ENCODE measurements around the gene D2HGDH.

Gene D2HGDH

DNA sequence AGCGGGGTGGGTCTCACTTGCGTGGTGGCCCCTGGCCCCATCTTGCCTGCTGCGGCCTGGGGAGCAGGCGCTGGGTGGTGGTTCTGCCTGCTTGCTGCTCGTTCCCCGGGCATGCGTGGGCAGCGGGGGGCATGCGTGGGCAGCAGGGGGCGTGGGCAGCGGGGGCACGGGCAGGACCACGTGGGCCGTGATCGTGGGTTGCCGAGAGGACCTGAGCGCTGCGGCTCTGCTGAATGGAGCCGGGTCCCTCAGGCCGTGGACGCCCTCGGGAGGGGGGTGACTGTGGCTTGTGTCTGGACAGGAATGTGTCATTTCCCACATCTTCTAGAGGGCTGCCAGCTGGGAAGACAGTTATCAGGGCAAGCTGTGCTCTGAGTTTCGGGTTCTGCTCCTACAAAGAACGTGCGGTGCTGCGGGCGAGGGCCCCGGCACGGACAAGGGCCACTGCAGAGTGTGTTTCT, 33.9 kb downstream of the D2HGDH start:
- no peak overlapping the region for H3K4me3 ChIP-seq (ENCODE audit: low read length)
- TF ChIP-seq, protein P1, sequence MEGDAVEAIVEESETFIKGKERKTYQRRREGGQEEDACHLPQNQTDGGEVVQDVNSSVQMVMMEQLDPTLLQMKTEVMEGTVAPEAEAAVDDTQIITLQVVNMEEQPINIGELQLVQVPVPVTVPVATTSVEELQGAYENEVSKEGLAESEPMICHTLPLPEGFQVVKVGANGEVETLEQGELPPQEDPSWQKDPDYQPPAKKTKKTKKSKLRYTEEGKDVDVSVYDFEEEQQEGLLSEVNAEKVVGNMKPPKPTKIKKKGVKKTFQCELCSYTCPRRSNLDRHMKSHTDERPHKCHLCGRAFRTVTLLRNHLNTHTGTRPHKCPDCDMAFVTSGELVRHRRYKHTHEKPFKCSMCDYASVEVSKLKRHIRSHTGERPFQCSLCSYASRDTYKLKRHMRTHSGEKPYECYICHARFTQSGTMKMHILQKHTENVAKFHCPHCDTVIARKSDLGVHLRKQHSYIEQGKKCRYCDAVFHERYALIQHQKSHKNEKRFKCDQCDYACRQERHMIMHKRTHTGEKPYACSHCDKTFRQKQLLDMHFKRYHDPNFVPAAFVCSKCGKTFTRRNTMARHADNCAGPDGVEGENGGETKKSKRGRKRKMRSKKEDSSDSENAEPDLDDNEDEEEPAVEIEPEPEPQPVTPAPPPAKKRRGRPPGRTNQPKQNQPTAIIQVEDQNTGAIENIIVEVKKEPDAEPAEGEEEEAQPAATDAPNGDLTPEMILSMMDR (IDR thresholded peaks at IDR 0.05; ENCODE audit: insufficient read depth, low read depth, low read length, missing control alignments), result no peak
- no peak for DNase-seq (ENCODE audit: low read depth)

DNA sequence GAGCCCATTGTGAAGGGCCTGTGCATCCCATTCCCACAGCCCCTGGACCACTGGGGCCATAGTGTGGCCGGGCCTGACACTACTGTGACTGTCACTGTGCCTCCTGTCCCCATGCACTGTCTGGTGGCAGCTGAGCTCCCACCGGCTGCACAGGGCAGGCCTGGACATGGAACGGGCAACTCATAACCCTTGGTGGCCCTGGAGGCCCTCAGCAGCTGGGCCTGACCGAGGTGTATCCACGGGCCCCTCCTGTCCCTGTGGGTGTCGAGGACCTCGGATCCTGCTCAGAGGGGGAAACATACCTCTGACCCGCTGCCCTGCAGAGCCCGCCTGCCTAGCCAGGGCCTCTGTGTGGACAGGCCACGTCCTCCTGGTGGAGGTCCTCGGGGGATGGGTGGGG, 34.4 kb downstream of the D2HGDH start:
- DNase-seq (ENCODE audit: low read depth), result no peak
- H3K4me3 ChIP-seq (ENCODE audit: low read length), result no peak overlapping the region
- TF ChIP-seq, protein P1 (IDR thresholded peaks at IDR 0.05; ENCODE audit: insufficient read depth, low read depth, low read length, missing control alignments), result no peak

DNA sequence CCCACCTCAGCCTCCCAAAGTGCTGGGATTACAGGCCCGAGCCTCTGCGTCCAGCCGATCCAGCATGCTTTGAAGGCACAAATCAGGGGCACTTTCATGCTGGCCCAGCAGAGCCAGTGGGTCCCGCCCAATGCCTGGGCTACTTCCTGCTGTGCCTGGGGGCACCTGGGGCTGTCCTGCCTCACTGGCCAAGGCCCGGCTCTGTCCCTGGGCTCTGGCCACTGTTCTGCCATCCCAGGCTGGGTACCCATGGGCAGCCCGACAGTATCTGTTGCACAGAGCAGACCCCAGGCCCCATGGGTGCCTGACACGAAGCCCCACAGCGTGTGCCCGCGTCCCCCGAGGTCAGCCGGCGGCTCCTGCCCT, 35.4 kb downstream of the D2HGDH start:
- no peak for DNase-seq (ENCODE audit: low read depth)

DNA sequence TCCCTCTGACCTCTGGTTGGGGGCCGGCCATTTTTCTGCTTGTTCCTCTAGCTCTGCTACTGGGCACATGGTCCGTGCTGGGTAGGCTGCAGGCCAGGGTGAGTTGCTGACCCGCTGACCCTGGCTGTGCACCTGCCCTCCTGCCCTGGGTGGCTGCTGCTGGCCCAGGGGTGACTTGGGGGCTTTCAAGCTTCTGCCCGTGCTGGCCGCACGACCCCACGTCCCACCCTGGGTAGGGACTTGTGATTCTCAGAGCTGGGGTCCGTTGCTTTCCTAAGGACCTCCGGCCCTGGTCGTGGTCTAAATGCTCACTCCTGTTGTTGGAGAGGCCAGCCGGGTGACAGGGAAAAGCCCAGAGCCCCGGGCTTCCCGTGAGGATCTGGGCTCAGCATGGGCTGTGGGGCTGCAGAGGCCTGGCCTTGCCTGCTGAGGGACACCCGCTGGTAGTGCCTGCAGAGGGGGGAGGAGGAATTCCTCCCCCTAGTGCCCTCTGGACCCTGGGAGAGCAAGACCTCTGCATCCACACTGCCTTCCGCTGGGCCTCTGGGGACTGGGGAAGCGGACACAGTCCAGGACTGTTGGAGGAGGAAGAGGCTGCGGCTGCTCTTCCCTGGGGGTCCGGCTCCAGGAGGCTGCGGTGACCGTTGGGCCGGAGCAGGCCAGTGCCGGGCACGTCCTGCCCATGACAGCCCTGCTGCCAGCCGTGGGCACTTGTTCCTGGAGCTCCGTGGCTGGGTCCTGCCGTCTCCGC, 35.9 kb downstream of the D2HGDH start:
- H3K4me3 ChIP-seq (ENCODE audit: low read length), result no peak overlapping the region
- no peak for DNase-seq (ENCODE audit: low read depth)
- TF ChIP-seq, protein P1 (IDR thresholded peaks at IDR 0.05; ENCODE audit: insufficient read depth, low read depth, low read length, missing control alignments), result no peak

More for the DNA sequence above, 35.4 kb downstream of the D2HGDH start:
- no peak overlapping the region for H3K4me3 ChIP-seq (ENCODE audit: low read length)
- TF ChIP-seq, protein P1 (IDR thresholded peaks at IDR 0.05; ENCODE audit: insufficient read depth, low read depth, low read length, missing control alignments), result no peak

DNA sequence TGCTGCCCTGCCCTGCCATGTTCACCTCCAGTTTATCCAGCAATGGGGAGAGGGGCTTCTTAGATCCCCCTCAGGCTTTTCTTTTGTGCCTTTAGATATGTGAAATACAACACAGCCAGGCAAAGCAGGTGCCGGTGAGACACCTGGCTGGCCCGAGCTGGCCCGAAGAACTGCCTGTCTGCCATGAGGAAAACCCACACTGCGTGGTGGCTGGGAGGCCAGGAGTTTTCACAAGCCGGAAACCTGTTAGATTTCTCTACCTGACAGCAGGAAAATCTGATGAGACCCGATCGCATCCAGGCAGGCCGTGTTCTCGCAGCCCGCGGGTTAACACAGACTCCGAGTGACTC, 36.5 kb downstream of the D2HGDH start:
- TF ChIP-seq, protein P1 (IDR thresholded peaks at IDR 0.05; ENCODE audit: insufficient read depth, low read depth, low read length, missing control alignments), result no peak
- H3K4me3 ChIP-seq (ENCODE audit: low read length), result no peak overlapping the region
- DNase-seq (ENCODE audit: low read depth), result no peak

DNA sequence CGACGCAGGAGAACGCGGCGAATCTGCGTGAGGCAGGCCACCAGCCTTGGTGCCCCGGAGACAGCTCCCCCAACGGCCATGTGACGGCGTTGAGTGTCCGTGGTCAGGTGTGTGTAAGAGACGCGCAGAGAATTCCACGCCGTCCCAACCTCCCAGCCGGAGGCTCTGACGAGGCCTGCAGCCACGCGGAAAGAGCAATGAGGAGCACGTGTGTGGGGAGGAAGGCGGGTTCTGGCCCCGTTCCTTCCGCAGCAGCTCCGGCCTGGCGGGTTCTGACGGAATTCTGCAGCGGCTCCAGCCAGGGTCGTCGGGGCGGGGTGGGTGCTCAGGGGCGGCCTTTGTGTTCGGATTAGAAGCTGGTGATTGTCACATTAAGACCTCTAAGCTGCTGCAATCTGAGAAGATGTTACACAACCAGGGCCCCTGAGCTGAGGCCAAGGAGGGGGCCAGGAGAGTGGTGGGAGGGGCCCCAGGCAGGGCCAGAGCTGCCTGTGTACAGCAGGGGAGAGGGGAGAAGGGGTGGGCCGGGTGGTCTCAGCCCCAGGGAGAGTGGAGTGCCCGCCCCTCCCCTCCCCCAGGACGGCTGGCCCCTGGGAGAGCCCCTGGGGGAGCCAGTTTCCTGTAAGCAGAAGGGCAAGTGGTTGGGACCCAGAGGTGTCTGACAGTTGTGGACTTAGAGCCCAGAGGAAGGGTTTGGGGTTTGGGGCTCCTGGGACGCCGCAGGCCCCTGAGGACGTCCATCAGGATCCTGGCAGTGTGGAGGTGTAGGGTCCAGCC, 37.0 kb downstream of the D2HGDH start:
- no peak overlapping the region for H3K4me3 ChIP-seq (ENCODE audit: low read length)
- TF ChIP-seq, protein P1 (IDR thresholded peaks at IDR 0.05; ENCODE audit: insufficient read depth, low read depth, low read length, missing control alignments), result no peak
- DNase-seq (ENCODE audit: low read depth), result no peak

Measured in epithelial cell of esophagus (primary cell).